KOPT-K1 (cell line): Measurements from ENCODE around the gene RASA1.

ENCODE experiments used
- H3K27ac ChIP-seq: fragments of 200-600 bp; sonication (generic); 2 replicates; pipeline ENCODE4 v1.5.1; 2016; ENCODE audit warnings: antibody characterized with exemption, mild to moderate bottlenecking, low read depth, low read length; ENCODE audit not compliant: poor library complexity, severe bottlenecking
- H3K36me3 ChIP-seq: fragments of 200-600 bp; sonication (generic); 2 replicates; pipeline ENCODE4 v1.5.1; 2017; ENCODE audit warnings: antibody characterized with exemption, mild to moderate bottlenecking, low read length, moderate library complexity; ENCODE audit not compliant: insufficient read depth
- H3K9me3 ChIP-seq: fragments of 200-600 bp; sonication (generic); 2 replicates; pipeline ENCODE4 v1.5.1; 2017; ENCODE audit warnings: antibody characterized with exemption, low read length, mild to moderate bottlenecking; ENCODE audit not compliant: insufficient read depth, poor library complexity, severe bottlenecking

The RASA1 gene

GRCh38 chr5:87413343-87413645 is 145.6 kb downstream of the RASA1 start:
- peaks cover 28% of the 10 kb centered on the region for H3K36me3 ChIP-seq
- peak overlapping the region; percentile 77 for H3K27ac ChIP-seq
- no peaks in the 10 kb centered on the region for H3K9me3 ChIP-seq

GRCh38 chr5:87418506-87418905 is 150.8 kb downstream of the RASA1 start:
- Histone ChIP-seq H3K36me3 (no peaks in the 10 kb centered on the region), H3K27ac (no peak overlapping the region), H3K9me3 (no peaks in the 10 kb centered on the region)

DNA sequence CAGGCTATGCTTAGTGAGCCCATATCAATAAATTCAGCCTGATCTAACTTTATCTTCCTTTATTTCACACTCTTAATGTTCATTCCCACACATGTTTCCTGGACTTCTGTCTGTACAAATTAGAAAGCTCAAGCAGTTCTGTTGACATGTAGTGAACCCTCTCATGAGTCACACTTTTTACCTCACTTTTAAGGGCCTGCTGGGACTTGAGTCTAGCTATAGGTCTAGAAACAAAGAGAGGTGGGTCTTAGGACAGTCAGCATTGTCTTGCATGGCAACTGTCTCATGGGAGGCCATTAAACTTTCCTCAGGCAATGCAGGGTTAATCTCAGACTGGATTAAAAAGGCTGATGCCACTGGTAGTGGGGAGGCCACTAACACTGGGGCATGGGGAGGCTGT is 153.6 kb downstream of the RASA1 start:
- no peaks in the 10 kb centered on the region for H3K36me3 ChIP-seq
- H3K9me3 ChIP-seq: no peaks in the 10 kb centered on the region
- no peak overlapping the region for H3K27ac ChIP-seq

- Histone ChIP-seq H3K27ac (no peak overlapping the region), H3K36me3 (no peaks in the 10 kb centered on the region), H3K9me3 (no peaks in the 10 kb centered on the region)
Measured at GRCh38 chr5:87423755-87424154, 156.1 kb downstream of the RASA1 start.

DNA sequence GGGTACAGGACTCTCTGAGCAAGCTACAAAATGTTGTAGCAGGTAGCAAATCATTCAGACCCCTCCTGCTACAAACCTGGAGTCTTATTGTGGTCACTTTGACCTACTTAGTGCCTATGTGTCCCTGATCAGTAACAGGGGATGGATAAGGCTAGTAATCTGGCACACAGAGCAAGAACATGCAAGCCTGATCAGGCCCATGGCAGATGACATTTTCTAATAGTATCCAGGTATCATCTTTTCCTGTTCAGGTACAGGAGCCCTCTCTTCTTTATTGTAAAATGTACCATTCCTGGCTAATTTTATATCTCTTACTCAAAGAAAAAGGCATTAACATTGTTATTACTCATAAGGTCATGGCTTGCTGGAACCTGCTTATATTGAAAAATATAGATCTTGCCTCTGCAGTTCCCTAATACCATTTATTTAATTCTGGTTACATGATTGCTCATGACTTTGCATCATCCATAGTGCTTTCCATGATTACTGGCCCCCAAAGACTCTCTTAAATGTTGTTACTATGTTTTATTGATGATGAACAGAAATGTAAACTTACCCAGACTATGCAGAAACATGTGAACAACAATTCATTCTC is 163.3 kb downstream of the RASA1 start:
- Histone ChIP-seq H3K36me3 (no peaks in the 10 kb centered on the region), H3K9me3 (no peaks in the 10 kb centered on the region), H3K27ac (no peak overlapping the region)

DNA sequence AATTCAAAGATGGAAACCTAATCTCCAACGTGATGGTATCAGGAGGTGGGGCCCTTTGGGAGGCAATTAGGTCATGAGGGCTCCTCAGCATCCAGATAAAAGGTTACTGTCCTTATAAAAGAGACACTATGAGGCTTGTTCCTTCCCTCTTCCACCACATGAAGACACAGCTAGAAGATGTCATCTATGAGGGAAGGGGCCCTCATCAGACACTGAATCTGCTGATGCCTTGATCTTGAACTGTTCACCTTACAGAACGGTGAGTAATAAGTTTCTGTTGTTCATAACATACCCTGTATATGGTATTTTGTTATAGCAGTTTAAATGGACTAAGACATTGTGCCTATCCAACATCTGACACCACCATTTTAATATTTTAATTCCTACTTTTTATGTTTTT is 164.8 kb downstream of the RASA1 start:
- Histone ChIP-seq H3K9me3 (no peaks in the 10 kb centered on the region), H3K27ac (no peak overlapping the region), H3K36me3 (no peaks in the 10 kb centered on the region)

DNA sequence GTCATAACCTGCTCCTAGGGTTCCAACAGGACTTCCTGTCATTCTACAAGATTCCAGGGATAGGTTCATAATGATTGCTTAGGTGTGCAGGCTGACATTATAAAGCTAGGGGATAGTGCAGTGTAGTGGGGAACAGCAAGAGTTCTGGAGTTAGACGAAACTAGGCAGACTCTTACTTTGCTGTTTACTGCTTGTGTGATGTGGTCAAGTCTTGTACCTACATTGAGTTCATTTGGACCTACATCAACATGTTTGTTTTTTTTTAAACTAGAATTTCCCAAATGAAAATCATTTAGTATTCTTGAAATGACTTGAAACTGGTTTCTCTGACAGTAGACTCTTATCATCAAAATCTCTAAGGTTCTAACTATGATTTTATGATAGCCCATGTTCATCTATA is 166.3 kb downstream of the RASA1 start:
- Histone ChIP-seq H3K36me3 (no peaks in the 10 kb centered on the region), H3K27ac (no peak overlapping the region), H3K9me3 (no peaks in the 10 kb centered on the region)

DNA sequence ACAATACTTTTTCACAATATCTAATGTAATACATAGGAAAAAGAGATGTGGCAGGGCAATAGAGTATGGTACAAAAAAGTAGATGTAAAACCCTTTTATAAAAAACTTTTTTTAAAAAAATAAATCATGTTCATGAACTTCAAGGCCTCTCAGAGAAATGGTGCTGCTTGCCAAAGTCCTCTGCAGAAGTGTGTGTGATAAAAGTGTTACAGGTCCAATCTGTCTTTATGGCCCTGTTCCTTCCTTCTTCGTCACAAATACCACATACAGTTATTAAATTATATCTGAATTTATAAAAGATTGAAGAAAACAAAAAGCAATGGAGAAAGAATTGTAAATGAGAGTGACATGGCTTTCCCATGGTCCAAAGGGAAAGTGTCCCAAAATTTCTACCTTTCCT is 166.8 kb downstream of the RASA1 start:
- no peaks in the 10 kb centered on the region for H3K36me3 ChIP-seq
- no peaks in the 10 kb centered on the region for H3K9me3 ChIP-seq

GRCh38 chr5:87435144-87435694 is 167.5 kb downstream of the RASA1 start:
- H3K27ac ChIP-seq: no peak overlapping the region
- no peaks in the 10 kb centered on the region for H3K36me3 ChIP-seq
- H3K9me3 ChIP-seq: no peaks in the 10 kb centered on the region

More for the DNA sequence above, 166.8 kb downstream of the RASA1 start:
- H3K27ac ChIP-seq: no peak overlapping the region

- H3K27ac ChIP-seq: no peak overlapping the region
- no peaks in the 10 kb centered on the region for H3K36me3 ChIP-seq
- no peaks in the 10 kb centered on the region for H3K9me3 ChIP-seq
Measured at GRCh38 chr5:87437724-87438123, 170.0 kb downstream of the RASA1 start.

DNA sequence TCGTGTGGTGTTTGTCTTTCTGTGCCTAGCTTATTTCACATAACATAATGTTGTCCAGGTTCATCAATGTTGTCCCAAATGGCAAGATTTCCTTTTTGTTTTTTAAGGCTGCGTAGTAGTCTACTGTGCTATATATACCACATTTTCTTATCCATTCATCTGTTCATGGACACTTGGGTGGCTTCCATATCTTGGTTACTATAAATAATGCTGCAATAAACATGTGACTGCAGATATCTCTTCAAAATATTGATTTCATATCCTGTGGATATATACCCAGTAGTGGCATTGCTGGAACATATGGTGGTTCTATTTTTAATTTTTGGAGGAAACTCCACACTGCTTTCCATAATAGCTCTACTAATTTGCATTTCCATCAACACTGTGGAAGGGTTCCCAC is 170.5 kb downstream of the RASA1 start:
- H3K27ac ChIP-seq: no peak overlapping the region
- H3K36me3 ChIP-seq: no peaks in the 10 kb centered on the region
- no peaks in the 10 kb centered on the region for H3K9me3 ChIP-seq
